Dermis microvascular lymphatic vessel endothelial cell (primary cell): Measurements from ENCODE around the gene ARID1B. TPM values are rescaled to one million over a fixed set of nuclear protein-coding genes. Genes with fewer than 3 reads are reported as not detected.

ENCODE experiments used
- DNase-seq, 2 donors: peaks; one replicate each; pipeline versions ENCODE4 v3.0.0 to v3.0.0-alpha.2; 2010; ENCODE audit warnings: low read depth in 2 of 2
- total RNA-seq: library from RNA; depleted of rRNA; stranded (reverse); fragments of >200 nt; gene quantifications from 2 replicates; pipeline ENCODE4 v1.2.1, GENCODE V29; 2014

The ARID1B gene
- total RNA-seq, 1 donor from 2014 or later, result 22.0 TPM

DNA sequence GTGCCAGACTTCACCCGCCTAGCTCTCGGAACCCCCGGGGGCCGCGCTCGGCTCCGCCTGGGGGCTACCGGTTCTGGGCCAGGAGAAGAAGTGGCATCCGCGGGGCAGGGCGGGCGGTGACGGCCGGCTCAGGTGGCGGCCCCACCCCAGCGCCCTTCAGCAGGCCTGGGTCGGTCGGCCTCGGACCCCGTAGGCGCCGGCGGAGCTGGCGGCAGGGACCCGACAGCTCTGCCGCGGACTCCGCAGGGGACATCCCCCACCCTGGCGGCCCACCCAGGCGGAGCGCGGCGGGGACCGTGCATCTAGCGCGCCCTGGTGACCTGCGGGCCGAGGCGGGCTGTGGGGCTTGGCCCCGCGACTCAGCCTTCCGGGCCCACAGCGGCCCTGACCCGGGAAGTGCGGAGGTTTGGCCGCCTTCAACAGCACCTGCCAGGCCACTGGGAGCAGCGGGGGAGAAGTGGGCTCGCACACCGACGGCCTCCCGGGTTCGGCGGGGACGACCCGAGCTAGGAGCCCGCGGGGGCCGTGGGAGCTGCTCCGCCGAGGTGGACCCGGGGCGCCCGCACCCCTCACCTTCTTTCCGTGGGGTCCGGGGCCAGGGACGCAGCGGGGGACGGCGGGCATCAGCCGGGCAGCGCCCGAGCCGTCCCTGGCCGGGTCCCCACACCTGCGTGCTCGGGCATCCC is 459.0 kb downstream of the ARID1B start:
- no peak for DNase-seq

DNA sequence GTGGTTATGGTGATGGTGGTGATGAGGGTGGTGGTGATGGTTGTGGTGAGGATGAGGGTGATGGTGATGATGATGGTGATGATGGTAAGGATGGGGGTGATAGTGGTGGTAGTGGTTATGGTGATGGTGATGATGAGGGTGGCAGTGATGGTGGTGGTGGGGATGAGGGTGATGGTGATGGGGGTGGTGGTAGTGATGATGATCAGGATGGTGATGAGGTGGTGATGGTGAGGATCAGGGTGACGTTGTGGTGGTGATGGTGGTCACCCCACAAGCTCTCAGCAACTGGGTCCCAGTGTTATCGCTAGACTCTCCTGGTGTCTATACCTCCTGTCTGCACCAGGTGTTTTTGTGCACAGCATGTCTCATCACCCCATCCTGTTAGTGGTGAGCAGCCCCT is 461.2 kb downstream of the ARID1B start:
- no peak for DNase-seq

DNA sequence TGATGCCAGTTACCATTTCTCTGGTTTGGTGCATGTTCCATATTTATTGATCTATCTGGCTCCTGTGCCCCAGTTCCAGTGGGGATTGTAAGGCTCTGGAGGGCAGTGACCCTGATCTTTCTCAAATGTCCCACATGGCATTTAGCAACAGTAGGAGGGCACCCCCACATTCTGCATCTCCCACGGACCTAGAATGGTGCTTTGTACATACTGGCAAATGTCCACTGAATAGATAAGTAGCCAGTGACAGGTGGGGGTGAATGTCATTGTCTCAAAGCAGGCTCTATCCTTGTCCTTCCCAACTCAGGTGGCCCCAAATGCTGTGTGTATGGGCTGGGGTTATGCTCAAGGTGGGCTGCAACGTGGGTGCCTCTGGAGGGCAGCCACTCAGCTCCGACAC is 462.0 kb downstream of the ARID1B start:
- DNase-seq, result no peak

DNA sequence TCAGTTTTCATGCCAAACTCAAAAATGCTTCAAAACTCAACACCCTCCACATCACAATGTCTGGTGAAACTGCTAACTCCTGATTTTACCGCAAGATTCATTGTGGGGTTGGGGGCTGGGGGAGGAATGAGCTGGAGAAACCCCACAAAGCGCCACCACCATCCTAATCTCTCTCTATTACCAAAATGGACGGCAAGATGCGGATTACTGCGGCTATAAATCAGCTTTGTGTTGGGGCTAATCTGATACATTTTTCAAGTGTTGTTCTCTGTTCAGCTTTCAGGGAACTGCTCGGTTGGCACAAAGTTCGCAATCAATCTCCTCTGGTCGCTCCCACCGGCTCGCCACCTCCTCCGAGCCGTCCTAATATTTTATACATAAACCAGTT is 462.5 kb downstream of the ARID1B start:
- no peak for DNase-seq

DNA sequence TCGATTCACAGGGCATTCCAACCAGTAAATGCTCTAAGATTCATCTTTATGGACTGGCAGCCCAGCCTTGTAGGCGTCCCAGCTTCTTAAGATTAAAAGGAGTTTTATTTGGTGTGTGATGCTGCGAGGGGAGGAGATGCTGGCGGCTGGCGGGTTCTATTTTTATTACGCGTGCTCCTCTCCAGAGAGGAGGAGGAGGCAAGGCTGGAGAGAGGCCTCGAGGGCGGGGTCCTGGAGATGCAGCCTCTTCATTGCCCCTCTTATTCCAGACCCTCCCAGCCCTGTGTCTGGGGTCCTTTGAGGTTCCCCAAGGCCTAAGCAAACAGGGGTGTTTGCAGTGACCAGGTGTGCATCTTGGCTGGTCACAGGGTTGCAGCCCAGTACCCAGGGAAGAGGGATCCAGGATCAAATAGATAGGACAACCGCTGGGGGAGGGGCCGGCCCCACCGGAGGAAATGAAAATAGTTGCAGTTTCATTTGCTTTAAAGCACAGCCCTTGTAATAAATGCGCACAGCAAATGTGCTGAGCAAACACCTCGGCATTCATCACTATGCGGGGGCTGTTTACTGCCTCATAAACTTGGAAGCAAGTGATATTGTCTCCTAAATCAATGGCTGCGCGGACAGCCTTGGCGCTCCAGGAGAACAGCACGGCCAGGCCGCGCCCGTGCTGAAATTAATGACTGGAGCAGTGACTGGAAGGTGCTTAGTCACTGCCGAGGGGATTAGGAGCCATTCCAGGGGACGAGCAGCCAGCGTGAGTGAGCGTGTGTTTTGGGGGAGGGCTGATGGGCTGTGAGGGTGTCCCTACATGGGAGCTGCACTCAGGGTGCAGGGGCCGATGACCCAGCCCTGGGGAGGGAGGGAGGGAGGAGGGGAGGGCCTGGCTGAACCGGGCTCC is 463.1 kb downstream of the ARID1B start:
- peak in 1 of 2 donors; percentile 26 for DNase-seq

DNA sequence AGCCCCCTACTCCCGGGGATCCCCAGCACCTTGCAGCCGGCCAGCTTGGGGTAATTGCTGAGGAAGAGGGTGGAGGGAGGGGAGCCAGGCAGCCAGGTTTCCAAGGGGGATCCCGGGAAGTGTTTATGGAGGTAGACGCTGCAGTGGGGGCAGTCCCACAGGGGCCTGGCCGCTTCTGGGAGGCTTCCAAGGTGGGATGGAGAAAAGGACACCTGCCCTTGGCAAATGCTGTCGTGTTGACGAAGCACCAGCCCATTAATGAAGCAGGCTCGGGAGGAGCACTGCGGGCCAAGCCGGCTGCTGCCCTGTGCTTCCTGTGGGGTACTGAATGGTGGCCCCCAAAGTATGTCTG is 463.8 kb downstream of the ARID1B start:
- DNase-seq, result no peak

DNA sequence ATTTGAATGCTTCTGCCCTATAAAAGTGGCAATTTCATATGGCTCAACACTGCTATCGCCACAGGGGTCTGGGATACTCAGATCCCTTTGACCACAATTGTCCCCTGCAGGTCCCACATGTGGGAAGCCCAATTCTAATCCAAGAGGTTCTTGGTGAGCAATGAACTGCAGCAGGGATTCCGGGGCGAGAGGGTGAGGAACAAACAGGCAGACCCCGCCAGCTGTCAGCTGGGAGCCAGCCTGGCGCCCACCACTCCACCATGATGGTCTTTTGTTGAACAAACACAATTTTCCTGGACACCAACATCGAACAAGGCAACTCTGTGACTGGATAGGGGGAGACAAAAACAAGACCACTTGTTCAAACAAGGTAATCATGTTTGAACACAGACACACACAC is 465.6 kb downstream of the ARID1B start:
- no peak for DNase-seq

DNA sequence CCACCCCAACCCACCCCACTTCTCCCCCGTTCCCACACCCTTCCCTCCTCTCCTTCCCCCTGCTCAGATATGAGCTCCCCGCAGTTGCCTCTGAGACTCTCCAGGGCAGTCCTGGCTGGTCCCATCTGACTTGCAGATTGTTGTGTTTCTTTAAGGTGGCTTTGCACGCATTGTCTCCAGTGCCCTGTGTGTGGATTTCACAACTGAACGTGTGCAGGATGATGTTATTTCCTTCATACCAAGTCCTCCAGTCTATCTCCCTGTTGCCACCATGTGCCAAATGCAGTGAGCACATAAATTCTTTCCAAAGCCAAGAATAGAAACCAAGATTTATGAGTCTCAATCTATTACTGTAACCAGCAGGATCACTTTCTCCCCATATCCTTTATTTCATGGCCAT is 467.0 kb downstream of the ARID1B start:
- DNase-seq, result peak in 1 of 2 donors; percentile 28

DNA sequence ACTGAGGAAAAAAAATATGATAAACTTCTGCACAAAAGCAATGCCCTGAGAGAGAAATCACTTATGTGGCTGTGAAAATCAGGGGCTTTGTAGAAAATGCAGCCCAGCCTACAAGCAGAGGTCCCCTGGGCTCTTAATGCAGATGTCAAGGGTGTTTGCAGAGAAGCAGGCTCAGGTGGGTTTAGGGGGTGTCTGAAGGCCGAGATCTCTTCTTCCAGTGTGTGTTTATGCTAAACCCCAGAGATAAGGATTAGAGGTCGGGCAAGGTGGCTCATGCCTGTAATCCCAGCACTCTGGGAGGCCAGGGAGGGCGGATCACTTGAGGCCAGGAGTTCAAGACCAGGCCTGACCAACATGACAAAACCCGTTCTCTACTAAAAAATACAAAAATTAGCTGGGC is 467.6 kb downstream of the ARID1B start:
- no peak for DNase-seq

DNA sequence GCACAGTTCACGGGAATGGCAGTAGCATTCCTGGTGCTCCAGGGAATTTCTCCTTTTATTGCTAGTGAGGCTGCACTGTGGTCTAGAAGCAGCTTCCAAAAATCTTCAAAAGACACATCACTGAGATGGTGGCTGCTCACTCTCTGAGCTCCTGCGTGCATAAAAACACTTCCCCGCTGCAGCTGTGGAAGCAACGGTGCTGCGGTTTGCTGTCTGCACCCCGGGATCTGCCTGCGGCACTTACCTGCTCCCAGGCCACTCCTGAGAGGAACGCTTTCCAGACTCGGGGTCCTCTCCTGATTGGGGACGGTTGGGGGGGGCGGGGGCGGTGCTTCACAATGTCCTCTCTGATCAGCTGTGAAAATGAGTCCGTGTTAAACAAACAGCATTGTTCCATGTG is 468.3 kb downstream of the ARID1B start:
- DNase-seq, result no peak

DNA sequence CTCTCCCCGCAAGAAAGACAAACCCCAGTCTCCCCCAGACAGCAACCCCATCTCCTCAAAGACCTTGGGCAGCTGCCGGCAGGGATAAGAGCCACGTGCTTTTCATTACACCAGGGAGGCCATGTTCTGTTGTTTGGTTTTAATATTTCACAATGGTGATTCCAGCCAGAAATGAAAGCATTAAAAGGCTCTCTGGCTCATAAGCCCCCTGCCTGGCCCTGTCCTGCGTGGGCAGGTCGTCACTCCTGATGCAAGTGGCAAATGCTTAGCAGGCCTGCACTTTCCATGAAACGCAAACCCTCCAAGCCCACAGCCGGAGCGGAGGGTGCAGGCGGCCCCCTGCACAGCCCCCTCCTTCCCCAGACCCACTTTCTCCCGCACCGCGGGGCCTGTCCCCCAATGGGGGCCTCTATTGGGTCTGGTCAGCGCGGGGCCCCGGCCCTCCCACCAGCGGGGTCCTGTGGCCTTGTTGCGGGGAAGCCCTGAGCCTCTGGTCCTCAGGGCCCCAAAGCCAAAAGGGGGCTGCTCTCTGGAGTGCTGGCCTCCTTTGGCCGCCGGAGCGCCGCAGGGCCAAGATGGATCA is 469.0 kb downstream of the ARID1B start:
- DNase-seq, result no peak

DNA sequence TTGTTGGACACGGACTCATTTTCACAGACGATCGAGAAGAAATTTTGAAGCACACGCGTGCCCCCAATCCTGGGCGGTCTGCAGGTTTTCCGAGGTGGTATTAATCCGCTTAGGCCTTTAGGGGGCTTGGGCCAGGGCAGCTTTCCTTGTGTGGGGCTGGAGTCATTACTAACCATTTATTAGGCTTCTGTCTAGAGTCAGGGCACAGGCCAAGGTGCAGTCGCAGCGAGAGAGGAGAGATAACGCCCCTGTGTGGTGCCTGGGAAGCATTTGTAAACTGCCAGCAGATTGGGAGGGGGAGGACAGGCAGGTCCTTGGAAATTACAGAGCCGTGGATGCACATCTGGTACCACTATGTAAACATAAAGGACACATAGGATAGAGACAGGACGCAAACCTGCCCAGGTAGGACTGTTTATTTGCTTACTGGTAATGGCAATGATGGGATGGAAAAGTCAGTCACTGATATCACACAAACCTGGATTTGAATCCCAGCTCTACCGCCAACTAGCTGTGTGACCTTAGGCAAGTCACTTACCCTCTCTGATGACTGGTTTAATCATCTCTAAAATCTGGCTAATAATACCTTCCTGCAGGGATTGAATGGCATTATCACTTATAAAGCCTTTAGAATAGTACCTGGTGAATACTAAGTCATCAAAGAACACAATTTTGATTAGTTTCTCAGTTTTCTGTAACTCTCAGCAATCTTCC is 469.8 kb downstream of the ARID1B start:
- no peak for DNase-seq

DNA sequence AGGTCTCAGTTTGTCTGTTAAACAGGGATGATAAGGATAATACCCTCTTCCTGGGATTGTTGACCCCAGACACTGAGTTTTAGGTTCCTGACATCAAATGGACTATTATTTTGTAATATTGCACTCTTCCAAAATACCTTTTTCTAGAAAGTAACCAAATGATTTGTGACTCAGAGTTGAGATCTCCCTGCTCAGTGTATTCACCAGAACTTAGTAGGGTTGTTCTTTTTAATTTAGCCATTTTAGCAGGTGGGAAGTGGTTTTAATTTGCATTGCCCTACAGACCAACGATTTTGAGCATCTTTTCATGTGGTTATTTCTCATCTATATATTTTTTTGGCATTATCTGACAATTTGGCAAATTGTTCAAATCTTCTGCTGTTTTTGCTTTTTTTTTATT is 471.1 kb downstream of the ARID1B start:
- no peak for DNase-seq

DNA sequence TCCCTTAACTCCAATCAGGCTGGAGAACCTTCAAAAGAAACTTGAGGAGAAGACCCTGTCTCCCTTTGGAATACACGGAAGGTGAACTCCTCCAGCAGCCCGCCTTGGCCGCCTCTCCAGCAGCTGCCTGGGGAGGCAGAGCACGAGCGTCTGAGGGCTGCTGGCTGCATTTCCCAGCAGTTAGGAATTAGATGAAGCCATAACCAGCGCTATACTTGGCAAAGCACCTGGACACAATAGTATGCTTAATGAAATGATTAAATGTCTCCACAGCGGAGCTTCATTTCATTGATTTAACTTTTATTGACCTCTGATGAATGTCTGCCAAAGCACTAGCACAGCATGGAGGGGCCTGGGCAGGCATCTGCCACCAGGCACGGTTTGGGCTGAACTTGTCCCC is 472.6 kb downstream of the ARID1B start:
- no peak for DNase-seq

DNA sequence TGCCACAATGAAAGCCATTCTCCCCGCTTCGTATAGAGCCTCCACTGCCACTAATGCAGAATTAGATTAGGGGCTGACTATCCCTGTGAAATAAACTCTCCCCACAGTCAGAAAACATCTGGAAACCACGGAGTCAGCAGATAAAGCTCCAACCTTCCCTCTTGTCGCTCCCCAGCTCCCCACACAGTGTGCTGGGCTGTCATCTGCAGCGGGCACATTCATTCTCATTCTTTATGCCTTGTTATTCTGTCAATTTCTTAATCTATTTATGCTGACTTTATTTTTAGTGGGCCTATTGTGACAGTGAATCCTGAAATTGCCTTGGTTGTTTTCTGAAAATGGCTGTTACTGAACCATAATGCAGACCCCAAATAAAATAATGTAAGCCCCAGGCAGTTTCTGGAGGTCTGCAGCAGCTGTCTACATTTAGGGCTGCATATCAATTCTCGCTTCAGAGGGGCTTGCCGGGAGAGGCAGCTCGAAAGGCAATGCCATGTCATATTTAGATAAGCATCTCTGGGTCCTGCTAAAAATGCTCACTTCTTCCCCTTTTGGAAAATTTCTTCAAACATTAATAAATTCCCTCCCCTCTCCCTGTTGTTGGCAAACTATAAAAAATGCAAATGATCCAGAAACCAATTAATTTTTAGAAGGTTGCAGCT is 474.5 kb downstream of the ARID1B start:
- DNase-seq, result no peak

DNA sequence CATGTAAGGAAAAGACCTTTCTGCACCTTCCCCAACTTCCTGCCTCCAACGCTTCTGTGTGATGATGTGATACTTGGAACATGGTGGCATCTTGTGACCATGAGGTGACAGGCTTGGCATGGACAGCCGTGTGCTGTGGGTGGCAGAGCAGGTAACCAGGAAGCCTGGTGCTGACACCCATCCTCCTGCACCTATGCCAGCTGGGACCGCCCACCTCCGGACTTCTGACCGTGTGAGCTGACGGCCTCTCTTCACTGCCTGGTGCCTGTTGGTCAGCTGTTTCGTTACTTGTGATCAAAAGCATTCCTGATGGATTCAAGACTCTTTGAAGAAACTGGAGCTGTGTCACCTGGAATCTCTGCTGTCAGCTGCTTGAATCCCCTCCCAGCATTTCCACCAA is 475.8 kb downstream of the ARID1B start:
- DNase-seq, result peak in 1 of 2 donors; percentile 24

DNA sequence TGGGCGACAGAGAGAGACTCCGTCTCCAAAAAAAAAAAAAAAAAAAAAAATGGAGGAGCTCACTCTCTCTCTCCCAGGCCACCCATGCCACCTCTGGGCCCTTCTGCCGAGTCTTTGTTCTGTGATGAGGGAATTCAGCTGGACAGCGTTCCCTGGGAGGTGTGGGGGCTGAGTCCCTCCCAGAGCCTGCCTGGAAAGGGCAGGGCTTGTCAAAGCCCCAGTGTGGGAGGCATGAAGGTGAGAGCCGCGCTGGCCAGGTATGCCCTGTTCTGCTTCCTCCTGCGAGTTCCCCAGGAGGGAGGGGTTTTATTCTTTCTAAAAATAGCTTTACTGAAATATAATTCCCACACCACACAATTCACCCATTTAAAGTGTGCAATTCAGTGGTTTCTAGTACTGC is 476.5 kb downstream of the ARID1B start:
- no peak for DNase-seq

DNA sequence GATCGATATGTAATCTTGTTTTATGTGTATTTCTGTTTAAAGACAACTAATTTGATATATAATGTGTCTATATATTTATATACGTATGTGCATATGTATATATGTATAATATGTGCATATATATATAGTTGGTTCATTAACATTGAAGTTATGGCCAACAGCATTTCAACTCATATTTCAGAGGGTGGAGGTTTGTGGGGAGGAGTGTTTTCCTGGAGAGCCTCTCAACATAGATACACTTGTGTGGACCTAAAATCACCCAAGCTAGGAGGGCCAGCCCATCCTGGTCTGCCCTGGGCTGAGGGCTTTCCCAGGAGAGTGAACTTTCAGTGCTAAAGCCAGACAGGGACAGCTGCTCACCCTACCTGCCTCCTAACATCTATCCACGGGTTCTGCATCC is 477.4 kb downstream of the ARID1B start:
- DNase-seq, result no peak

DNA sequence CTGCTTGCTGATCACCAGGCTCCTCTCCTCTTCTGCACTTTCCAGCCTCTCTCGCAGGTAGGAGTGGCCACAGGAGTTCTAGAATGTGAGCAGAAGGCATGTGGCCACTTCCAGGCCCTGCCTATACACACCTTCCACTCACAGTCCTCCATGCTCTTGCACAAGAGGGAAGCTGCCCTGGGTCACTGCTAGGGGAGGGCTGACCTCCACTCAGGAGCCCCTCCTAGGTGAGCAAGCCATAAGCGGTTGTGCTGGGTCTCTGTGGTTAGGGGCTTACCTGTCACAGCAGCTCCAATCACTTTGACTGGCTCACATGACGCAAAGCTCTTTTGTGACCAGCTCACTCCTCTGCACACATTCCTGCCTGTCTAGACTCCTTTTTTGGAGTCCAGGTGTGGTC is 477.9 kb downstream of the ARID1B start:
- no peak for DNase-seq

DNA sequence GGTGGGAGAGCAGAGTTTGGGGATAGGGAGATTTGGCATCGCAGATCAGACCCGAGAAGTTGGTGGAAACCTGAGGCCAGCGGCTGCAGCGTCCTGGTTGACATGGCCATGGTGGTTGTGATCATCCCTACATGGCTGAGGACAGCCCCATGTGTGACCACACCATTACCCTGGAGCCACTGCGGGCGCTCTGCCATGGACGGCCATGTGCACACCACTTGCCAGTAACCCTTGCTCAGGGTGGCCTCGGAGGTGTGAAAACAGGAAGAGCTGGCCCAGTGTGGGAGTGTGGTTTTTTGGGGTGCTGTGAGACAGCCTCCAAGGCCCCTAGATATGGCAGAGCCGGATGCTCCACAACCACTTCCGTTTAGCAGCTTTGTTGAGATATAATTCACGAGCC is 481.7 kb downstream of the ARID1B start:
- DNase-seq, result no peak

DNA sequence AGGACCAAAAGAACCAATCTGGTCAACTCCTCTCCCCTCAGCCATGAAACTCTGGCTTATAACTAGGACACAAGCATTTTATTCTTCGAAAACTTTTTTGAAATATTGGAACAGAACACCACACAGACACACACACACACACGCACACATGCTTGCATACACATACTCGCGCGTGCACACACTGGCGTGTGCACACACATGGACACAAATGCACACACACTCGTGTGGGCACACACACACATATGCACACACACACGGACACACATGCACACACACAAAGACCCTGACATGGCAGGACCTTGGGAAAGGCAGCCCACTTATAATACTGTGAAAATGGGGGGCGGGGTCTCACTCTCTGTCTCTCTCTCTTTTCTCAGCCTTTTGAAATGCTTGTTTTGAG is 482.3 kb downstream of the ARID1B start:
- no peak for DNase-seq
